Stimulated activated CD8-positive, alpha-beta memory T cell treated with anti-CD3 and anti-CD28 coated beads, Interleukin-4, amount 100 ng/mL, for 4 hours (primary cell): ENCODE data around the gene SEZ6.
A peak's percentile ranks its signal among the peaks of the same experiment; 100 is the strongest.

Source experiments
- DNase-seq, 2 donors: peaks; one replicate each; pipeline ENCODE4 v3.0.0-alpha.2; 2020; ENCODE audit warnings: low read depth in 2 of 2, low spot score in 1 of 2

SEZ6 gene

DNA sequence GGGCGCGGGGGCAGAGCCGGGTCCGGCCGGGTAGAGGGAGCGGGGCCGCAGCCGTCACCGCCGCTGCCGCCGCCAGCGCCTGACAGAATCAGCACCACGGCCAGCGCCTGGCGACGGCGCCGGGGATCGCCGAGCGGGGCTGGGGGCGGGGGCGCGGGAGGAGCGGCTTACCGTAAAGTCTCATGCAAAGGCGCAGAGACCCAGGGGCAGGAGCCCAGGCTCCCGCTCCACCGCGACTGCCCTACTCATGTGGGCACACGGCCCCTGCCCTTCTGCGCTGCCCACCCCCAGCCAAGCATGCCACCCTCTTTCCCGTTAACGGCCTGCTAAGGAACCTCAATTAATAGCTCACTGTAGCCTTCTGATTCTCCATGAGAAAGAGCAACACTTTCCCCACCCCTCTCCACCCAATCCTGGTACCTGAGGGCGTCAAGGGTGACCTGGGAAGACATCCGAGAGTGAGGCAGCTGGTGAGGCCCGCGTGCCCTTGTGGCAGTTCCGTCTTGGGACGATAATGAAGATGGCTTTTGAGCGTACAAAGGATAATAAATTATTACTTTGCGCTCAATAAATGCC, at the start of gene SEZ6:
SEZ6 (minus strand) TSS at position 98 of the 576 bp plus-strand sequence. CDS start 164 bp downstream, outside the sequence.
- peak in 1 of 2 donors; percentile 16 for DNase-seq

- DNase-seq = no peak
Observed at GRCh38 chr17:29054835-29055234, 49.0 kb upstream of the SEZ6 start.

- DNase-seq = no peak
Observed at GRCh38 chr17:29051731-29052130, 45.9 kb upstream of the SEZ6 start.

- no peak for DNase-seq
Observed at GRCh38 chr17:29051194-29051593, 45.4 kb upstream of the SEZ6 start.

- no peak for DNase-seq
Observed at GRCh38 chr17:29050176-29050575, 44.3 kb upstream of the SEZ6 start.

- DNase-seq = no peak
Observed at GRCh38 chr17:29049541-29050145, 43.8 kb upstream of the SEZ6 start.

- DNase-seq = no peak
Observed at GRCh38 chr17:29048440-29049368, 42.9 kb upstream of the SEZ6 start.

- DNase-seq = no peak
Observed at GRCh38 chr17:29046473-29046839, 40.6 kb upstream of the SEZ6 start.

- no peak for DNase-seq
Observed at GRCh38 chr17:29045734-29046472, 40.1 kb upstream of the SEZ6 start.

DNA sequence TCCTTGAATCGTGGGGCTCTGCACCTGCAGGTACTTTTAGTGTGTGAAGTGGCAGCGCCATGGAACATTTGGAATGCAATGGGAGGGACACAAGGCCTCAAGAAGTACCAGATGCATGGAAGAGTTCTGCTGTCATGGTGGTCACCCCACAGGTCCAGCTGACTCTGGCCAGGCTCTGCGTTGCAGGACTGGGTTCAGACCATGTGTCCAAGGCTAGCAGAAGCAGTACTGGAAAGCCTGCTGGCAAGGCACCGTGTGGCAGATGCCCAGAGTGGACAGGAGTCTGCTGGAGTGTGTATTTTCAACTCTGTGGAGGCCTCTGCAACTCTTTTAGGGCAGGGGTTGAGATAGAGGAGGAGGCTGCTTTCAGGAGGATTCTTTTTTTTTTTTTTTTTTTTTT, 39.2 kb upstream of the SEZ6 start:
- no peak for DNase-seq

DNA sequence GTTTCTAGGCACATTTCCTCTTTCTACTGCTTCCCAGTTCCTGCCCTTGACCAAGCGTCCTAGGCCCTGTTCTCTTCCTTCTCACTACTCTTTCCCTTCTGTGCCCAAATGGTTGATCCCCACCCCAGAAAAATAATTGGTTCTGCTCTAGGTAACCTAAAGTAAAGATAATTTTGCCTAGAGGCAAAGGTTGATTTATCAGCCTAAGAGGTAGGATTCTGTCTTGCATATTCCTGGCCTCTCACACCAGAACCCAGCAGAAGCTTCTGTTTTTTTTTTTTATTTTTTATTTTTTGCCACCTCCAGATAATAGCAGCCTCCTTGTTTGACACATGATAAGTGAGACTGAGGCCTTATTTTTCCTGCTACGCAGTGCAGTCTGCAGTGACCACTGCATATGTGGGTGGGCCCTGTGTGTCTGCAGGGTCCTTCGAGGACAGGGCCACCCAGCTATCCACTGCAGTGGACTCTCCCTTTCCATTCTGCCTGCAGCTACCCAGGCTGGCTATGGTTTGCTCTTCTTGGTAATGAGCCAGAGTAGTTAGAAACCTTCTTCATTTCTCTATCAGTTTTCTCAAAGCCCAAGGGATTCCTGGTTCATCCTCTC, 37.8 kb upstream of the SEZ6 start:
- DNase-seq = no peak

DNA sequence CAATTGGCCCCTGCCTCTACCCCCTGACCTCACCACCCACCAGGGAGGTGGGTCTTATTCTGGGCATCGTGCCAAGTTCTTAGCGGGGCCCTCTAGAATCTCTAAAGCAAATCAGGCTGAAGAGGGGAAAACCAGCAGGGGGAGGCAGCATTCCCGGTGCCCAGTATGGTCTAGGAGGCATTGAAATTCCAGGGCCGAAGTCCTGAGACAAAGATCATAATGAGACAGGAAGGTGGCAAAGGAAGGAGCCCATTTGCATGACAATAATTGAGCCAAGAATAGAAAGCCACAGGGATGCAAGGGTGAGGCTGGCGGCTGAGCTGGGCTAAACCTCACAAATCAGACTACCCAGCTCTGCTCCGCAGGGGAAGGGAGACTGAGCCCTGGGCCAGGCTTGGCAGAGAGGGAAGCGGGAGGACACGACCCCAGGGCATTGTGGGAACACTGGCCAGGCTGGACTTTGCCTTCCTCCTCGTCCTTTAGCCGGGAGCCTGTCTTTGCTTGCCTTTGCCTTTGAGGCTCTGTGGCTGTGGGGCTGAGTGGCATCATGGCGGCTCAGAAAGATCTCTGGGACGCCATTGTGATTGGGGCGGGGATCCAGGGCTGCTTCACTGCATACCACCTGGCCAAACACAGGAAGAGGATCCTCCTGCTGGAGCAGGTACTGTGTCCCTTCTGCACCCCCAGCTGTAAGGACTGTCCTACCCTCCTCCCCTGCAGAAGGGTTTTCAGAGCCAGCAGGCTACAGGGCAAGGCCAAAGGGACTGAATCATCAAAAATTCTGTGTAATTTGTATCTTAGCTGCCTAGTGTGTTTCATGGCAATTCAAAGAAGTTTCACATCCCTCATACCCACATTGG, 37.1 kb upstream of the SEZ6 start, which contains the start of gene PIPOX:
PIPOX (plus strand) TSS at position 463 of the 860 bp plus-strand sequence; CDS start at position 548, 85 bp downstream.
- no peak for DNase-seq

GRCh38 chr17:29042026-29042678, 36.3 kb upstream of the SEZ6 start:
- DNase-seq = no peak

- no peak for DNase-seq
Observed at GRCh38 chr17:29041571-29041970, 35.7 kb upstream of the SEZ6 start.

DNA sequence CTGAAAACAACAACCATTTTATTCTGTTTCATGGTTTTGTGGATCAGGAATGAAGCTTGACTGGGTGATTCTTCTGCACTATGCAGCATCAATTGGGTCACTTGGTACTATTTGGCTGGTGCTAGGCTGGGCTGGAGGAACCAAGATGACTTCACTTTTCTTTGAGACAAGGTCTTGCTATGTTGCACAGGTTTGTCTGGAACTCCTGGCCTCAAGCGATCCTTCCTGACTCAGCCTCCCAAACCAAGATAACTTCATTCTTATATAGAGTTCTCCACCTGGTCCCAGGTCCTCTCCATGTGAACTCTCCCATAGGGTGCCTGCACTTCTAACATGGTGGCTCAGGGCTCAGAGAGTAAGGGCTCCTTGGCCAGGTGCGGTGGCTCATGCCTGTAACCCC, 35.3 kb upstream of the SEZ6 start:
- DNase-seq = no peak

DNA sequence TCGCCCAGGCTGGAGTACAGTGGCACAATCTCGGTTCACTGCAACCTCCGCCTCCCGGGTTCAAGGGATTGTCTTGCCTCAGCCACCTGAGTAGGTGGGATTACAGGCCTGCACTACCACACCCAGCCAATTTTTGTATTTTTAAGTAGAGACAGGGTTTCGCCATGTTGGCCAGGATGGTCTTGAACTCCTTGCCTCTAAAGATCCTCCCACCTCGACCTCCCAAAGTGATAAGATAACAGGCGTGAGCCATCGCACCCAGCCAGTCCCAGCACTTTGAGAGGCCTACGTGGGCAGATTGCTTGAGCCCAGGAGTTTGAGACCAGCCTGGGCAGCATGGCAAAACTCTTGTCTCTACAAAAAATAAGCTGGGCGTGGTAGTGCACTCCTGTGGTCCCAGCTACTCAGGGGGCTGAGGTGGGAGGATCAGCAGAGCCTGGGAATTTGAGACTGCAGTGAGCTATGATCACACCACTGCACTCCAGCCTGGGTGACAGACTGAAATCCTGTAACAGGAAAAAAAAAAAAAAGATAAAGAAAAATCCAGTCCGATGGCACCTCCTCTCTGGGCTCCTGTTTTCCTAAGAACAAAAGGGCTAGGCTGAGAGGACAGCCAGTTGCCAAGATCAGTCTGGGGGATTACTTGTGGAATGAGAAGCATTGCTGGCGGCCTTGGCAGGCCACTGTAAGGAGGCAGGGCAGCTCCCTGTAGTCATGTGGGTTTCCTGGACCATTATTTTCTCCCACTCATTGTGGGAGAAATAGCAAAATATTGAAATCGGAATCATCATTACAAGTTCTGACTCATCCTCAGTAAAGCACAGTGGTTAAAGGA, 34.1 kb upstream of the SEZ6 start:
- no peak for DNase-seq

- DNase-seq = no peak
Observed at GRCh38 chr17:29038085-29038795, 32.4 kb upstream of the SEZ6 start.

DNA sequence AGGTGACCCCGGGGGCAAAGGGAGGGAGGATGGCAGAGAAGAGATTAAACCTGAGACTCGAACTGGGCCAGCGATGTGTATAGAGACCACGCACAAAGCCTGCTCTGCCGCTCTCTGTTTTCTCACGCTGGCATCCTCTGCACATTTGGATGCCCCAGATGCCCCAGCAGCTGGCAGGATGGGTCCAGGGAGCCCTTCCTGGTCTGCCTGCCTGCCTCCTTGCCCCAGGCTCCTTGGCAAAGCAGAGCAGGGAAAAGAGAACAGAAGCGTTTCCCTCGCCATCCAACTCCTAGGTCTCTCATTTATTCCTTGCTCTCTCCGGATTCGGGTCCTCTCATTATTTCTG, 31.9 kb upstream of the SEZ6 start:
- DNase-seq = no peak
